GM19193 (cell line): ENCODE data around the gene ATP6V0C.

Experiments used
- POLR2A ChIP-seq: IDR thresholded peaks from 4 replicates; pipeline ENCODE4 v1.6.1; 2011; ENCODE audit not compliant: insufficient read depth, insufficient read length; ENCODE audit errors: extremely low read depth

Gene ATP6V0C

GRCh38 chr16:2520784-2521531, 7.2 kb downstream of the ATP6V0C start:
- no peak for TF ChIP-seq POLR2A

GRCh38 chr16:2523801-2524231, 10.1 kb downstream of the ATP6V0C start:
- no peak for TF ChIP-seq POLR2A

GRCh38 chr16:2524339-2524938, 10.7 kb downstream of the ATP6V0C start:
- no peak for TF ChIP-seq POLR2A

DNA sequence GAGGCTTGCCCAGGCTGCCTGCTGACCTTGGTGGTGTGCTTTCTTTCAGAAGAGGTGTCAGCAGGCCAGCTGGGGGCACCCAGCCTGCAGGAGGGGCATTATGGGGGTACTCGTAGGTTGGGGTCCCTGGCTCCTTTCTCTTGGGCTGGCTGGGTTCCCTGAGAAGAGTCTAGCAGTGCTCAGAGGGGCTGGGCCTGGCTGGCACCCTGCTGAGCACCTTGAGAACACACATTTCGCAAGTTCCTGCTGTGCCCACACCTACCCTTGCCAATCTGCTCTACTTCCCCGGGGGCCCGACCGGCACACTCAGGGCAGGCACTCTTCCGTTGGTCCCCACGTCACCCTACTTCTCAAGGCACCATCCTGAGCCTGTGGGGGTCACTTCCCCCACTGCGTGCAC, 12.4 kb downstream of the ATP6V0C start:
- TF ChIP-seq POLR2A: no peak

DNA sequence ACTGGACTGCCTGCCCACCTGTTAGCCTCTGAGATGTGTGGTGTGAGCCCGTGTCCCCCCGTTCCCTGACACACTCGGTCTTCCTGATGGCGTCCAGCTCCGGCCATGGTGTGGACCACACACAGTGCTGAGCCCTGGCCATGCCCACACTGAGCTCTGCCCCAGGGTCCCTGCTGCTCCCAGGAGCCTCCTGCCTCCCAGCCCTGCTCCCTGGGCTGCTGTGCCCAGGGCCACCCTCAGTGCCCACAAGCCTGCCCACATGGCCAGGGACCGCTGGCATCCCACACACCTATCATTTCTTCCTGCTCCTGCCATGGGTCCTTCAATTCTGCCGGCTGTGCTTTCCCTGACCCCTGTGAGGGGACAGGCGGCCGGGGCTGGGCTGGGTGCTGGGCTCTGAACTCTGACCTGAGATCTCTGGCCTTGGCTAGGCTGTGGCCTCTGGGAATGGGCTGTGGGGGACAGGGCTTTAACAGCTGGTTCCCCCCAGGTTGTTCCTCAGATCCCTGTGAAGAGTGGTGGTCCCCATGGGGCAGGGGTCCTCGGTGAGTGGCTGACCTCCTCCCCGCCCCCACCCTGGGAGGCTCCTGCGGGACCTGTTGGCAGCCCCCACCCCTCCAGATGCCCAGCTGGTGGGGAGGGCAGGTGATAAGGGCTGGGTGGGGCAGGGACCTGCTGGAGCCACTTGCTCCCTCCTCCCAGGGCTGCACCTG, 13.5 kb downstream of the ATP6V0C start:
- no peak for TF ChIP-seq POLR2A

GRCh38 chr16:2527784-2528100, 14.0 kb downstream of the ATP6V0C start:
- no peak for TF ChIP-seq POLR2A

DNA sequence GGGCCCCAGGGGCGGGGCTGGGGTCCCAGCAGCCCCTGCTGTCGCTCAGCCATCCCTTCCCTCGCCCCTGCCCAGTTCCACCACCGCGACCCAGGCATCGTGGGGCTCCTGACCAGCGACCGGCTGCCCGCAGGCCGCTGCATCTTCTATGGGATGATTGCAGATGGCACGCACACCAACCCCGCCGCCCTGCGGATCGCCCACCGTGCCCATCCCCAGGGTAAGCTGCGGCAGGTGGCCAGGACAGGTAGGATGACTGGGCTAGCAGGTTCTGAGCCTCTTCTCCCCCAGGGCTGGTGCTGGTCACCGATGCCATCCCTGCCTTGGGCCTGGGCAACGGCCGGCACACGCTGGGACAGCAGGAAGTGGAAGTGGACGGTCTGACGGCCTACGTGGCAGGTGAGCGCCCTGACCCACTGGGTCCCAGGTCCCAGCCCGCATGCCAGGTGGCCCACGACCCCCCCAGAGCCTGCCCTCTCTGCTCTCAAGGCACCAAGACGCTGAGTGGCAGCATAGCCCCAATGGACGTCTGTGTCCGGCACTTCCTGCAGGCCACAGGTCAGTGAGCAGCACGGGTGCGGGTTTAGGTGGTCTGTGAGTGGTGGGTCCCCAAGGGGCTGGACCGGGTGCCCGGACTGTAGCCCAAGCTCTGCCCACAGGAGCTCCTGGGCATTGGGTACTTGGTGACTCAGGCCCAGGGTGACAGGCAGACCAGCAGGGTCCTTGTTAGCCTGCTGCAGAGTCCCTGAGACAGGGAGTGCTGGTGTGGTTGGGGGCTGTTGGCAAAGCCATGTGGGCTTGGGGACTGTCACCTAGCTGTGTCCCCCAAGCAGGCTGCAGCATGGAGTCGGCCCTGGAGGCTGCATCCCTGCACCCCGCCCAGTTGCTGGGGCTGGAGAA, 14.7 kb downstream of the ATP6V0C start:
- no peak for TF ChIP-seq POLR2A

DNA sequence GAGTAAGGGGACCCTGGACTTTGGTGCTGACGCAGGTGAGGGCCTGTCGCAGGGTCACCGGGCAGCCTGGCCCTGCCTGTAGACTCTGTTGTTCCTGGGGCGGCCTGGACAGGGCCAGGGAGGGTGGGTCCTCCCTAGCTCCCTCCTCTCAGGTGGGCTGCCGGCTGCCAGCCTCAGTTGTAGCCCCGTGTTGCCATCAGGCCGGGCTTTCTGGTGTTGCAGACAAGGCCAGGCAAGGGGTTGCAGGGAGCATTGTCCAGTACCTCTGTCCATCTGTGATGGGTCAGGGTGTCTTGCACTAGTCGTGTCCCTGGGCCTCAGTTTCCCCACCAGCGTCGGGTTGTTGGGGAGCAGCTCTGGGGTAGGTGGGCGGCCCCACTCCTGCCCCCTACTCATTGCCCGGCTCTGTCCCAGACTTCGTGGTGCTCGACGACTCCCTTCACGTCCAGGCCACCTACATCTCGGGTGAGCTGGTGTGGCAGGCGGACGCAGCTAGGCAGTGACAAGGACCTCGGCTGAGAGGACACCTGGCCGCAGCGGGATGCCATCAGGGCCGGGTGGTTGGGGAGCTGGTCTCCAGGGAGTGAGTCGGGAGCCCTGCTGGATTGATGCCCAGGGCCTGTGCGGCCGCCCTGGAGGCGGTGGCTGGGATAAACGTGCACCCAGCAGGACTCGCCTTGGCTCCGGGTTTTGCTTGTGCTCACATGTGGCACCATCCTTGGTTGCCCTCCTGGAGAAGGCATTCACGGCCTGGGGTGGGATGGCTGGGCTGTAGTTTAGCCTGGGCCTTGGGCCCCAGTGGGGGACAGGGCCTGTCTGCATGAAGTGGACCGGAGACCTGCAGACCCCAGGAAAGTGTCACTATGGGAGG, 15.5 kb downstream of the ATP6V0C start:
- no peak for TF ChIP-seq POLR2A

DNA sequence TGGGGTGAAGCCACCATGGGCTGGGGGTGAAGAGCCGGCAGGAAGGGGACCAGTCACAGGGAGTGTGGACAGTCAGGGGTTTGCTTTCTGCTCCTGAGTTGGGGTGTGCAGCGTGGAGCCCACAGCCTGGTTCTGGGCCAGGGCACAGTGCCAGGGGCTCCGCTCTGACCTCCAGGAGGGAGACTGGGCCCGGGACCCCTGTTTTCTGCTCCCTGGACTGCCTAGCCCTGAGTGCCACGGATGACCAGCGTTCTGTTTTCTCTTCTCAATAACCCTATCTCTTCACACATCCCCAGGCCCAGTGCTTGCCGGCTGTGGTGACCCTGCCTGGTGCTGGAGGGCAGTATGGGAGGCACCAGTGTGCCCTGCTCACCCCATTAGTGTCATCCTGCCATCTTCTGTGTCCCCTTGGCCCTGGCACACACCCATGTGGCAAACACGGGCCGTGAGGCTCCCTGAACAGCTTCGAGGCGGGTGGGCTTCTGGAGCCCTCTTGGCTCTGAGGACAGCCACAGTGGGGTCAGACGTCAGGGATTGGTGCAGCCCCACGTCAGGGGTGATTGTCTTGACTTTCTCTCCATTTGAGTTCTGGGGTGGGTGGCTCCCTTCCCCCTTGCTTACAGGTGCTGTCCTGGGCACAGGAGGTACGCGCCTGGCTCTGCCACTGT, 16.3 kb downstream of the ATP6V0C start:
- no peak for TF ChIP-seq POLR2A

GRCh38 chr16:2530629-2531318, 17.0 kb downstream of the ATP6V0C start:
- no peak for TF ChIP-seq POLR2A

DNA sequence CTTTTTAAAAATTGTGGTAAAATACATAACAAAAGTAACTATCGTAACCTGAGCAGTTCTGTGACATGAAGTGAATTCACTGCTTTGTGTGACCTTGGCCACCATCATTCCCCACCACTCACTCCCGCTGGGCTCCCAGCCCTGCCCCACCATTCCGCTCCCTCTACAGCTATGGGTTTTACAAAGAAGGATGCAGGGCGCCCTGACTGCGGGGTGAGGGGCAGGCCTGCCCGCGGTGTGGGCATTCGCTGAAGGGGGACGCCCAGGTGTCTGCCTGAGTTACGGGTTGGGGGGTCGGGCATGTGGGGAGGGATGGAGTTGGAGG, 17.6 kb downstream of the ATP6V0C start, which contains the start of gene CEMP1:
CEMP1 (minus strand) TSS at position 38 of the 325 bp plus-strand sequence. CDS start 335 bp downstream, outside the sequence.
- TF ChIP-seq POLR2A: no peak

GRCh38 chr16:2531696-2532493, 18.1 kb downstream of the ATP6V0C start:
- peak; percentile 68 for TF ChIP-seq POLR2A
